T-helper 2 cell treated with Interferon-gamma antibody and Interleukin-4, amounts not matched to agents 100 ng/mL and 5 ng/mL, for 36 hours (primary cell): ENCODE measurements around the gene DGKI. TPM values are rescaled to one million over a fixed set of nuclear protein-coding genes. Genes with fewer than 3 reads are reported as not detected.
"Not testable (repeated sequence)": the region's sequence is repeated elsewhere in the genome, so short reads cannot be mapped to it uniquely, and the experiment has no call there.

Source experiments
- intact Hi-C: fragments of 100-400 bp; cut with micrococcal nuclease; formaldehyde crosslinking; loops from one replicate; pipeline ENCODE4 v1.15.1; 2023
- total RNA-seq: library from RNA; stranded (reverse); gene quantifications from 2 replicates; pipeline ENCODE4 v1.2.3, GENCODE V29; 2022

DGKI gene
- total RNA-seq, 1 donor from 2014 or later: 0.34 TPM

DNA sequence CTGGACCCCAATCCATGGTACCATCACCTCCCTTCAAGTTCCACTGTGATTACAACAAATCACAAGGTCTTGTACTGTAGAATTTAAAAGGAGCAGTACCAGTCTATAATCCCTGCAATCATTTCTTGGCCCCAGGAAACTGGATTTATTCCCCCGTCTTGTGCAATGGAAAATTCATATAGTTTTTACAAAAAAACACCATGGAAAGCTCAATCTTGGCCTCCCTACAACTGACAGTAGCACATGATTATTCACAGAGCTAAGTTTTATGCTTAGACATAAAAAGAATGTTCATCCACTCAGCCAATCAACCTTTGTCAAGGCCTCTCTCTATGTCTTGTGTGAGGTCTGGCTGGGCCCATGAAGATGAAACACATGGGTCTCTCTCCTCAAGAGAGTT is 10.2 kb downstream of the DGKI start:
- intact Hi-C loops: no loop called here

DNA sequence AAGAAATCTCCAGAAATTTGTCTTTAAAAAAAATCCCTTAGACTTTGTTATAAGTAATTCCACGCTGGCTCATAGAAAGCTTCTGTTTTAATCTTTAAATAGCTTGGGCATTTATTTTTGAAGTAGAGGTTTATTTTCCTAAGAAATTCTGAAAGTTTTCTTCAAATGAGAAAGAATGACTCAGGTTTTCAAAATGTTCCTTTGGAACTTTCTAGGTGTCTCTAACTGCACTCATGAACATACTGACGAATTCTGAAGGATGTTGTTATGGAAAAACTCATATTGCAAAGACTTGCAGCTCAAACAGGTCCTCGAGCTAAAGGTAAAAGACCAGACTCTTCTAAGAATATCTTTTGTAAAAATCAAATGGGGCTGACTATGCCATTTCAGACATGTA is 10.7 kb downstream of the DGKI start:
- intact Hi-C loops: no loop called here

DNA sequence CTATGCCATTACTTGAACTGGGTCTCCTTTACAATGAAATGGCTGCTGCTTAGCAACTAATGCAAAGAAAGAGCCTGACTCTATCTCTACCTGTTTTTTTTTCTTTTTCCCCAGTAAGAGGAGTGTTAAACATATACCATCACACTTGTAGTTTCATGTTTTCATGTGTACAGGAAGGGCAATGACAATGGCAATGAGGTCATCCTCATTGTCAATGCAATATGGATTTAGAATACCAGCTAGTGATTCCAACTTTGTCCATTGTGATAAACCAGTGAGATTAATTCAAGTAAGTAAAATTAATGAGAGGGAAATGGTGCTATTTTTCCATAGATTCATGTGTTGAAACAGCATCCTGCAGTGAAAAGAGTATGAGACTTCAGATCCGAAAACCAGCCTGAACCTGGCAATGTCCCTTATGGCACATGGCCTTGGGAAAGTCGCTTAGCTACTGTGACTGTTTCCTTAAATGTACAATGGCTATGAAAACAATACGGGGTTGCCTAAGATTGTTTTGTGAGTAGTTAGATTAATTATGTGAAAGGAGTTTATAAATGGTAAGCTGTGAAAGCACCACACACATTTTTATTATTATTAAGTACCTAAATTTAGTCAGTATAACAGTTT is 11.2 kb downstream of the DGKI start:
- intact Hi-C loops: no loop called here

DNA sequence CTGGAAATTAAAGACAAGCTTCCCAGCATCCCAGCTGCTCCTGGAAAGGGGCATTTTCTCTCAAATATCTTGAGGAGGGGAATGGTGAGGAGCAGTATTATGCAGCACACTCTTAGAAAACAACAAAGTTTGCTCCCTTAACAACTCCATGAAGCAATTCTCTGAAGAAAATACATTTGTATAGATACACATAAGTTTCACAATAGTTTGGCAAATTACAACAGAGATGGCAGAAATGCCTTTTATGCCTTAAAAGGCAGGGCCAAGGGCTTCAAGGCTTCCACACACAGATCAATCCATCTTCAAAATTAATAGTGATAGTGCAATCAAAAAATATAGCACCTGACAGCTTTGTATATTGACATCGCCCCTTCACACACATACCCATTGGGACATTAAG is 12.2 kb downstream of the DGKI start:
- intact Hi-C loops: no loop called here

DNA sequence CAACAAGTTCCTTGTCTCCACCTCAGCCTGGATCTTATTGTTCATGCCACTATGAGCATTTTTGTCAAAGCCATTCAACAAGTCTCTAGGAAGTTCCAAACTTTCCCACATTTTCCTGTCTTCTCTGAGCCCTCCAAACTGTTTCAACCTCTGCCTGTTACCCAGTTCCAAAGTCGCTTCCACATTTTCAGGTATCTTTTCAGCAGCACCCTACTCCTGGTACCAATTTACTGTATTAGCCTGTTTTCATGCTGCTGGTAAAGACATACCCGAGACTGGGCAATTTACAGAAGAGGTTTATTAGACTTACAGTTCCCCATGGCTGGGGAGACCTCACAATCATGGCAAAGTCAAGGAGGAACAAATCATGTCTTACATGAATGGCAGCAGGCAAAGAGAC is 13.8 kb downstream of the DGKI start:
- intact Hi-C loops: not testable (repeated sequence)

GRCh38 chr7:137832382-137832781 is 14.4 kb downstream of the DGKI start:
- intact Hi-C loops: no loop called here

- intact Hi-C loops: not testable (repeated sequence)
These were observed 15.2 kb downstream of the DGKI start for GRCh38 chr7:137831555-137831954.

- intact Hi-C loops: no loop called here
These were observed 17.3 kb downstream of the DGKI start for GRCh38 chr7:137829337-137829992.

- intact Hi-C loops: no loop called here
These were observed 18.3 kb downstream of the DGKI start for GRCh38 chr7:137828456-137828855.

- intact Hi-C loops: no loop called here
These were observed 21.3 kb downstream of the DGKI start for GRCh38 chr7:137825489-137825888.

DNA sequence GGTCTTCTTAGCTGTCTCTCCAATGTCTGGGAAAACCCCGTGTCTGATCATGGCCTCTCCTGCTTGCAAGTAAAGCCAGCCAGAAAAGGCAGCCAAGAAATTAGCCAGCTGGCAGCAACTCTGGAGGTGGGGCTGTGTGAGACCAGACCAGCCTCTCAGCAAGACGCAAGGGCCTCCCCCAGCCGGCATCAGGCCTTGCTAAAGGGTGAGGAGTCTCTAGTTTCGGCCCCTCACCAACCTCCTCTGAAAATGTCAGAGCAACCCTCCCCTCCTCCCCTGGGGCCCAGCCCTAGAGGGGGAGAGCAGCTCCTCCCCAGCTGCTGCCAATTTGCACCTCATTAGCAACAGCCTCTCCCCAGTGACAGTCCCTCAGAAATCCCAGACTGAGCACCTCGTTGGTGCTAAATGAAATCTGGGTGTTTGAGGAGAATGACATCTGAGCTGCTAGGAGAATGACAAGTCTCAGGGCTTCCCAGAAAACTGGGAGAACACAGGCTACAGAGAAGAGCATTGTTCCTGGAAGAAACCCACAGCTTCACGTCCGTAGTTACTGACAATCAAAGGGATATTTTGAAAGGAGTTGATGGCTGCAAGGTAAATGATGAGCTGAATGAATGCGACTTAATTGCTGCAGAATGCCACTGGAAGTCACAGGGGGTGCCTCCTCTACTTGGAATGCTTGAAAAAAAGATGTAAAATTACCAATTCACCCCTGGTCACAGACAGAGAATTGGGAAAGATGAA is 25.9 kb downstream of the DGKI start:
- intact Hi-C loops: no loop called here

DNA sequence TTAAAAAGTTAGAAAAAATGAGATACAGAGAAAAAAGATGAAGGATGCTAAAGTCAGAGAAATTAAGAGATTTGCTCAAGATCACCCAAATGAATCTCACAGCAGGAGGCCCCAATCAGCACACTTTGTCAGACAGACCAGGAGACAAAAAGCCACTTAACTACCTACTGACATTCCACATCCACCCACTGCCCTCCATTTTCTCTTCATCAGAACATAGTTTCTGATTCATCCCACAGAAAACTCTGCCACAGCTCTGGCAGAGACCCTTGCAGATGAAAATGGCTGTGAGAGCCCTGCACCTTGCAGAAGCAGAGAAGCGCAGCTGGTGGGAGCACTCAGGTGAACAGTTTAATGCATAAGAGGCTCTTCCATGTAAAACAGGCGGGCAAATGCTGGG is 26.6 kb downstream of the DGKI start:
- intact Hi-C loops: no loop called here

GRCh38 chr7:137818036-137818435 is 28.7 kb downstream of the DGKI start:
- intact Hi-C loops: no loop called here

DNA sequence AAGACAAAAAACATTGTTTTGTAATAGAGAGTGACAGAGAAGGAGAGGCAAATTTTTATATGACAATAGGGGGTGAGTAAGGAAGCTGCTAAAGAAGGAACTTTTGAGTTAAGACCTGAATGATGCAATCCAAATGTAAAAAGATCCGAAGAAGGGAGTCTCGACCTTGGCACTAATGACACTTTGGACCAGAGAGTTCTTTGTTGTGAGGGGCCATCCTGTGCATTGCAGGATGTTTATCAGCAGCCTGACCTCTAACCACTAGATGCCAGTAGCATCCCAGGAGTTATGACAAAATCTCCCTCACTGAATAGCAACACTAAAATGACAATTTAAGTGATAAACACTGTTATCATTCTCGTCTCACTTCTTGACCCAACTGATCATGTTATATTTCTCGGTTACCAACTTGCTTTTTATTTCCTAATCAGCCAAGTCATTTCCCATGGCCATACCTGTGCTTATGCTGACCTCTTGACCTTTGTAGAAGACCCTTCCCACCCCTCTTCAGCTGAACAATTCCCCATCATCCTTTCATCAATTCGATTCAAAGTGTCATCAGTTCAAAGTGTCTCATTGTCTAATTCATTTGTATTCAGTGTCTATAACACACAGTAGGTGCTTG is 30.0 kb downstream of the DGKI start:
- intact Hi-C loops: no loop called here

DNA sequence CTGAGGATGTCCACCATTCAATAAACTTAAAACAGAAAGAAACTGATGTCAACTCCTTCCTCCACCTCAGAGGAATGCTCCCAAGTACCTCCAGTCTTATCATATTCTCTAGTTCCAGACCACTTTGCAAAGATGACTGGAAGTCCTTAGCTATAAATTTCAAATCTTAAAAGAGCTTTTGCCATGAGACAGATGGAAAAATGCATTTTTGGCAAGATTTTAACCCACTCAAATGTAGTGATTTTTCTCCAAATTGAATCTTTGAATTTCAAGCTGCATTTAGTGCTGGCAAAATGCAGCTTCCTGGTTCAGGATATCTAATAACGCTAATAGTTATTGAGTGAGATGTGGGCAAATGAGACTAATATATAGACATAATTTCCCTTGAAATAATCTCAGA is 33.2 kb downstream of the DGKI start:
- intact Hi-C loops: no loop called here

GRCh38 chr7:137810248-137810647 is 36.5 kb downstream of the DGKI start:
- intact Hi-C loops: no loop called here

GRCh38 chr7:137804836-137805235 is 41.9 kb downstream of the DGKI start:
- intact Hi-C loops: no loop called here

- intact Hi-C loops: no loop called here
These were observed 45.3 kb downstream of the DGKI start for GRCh38 chr7:137801491-137801890.

- intact Hi-C loops: no loop called here
These were observed 45.8 kb downstream of the DGKI start for GRCh38 chr7:137801003-137801402.

DNA sequence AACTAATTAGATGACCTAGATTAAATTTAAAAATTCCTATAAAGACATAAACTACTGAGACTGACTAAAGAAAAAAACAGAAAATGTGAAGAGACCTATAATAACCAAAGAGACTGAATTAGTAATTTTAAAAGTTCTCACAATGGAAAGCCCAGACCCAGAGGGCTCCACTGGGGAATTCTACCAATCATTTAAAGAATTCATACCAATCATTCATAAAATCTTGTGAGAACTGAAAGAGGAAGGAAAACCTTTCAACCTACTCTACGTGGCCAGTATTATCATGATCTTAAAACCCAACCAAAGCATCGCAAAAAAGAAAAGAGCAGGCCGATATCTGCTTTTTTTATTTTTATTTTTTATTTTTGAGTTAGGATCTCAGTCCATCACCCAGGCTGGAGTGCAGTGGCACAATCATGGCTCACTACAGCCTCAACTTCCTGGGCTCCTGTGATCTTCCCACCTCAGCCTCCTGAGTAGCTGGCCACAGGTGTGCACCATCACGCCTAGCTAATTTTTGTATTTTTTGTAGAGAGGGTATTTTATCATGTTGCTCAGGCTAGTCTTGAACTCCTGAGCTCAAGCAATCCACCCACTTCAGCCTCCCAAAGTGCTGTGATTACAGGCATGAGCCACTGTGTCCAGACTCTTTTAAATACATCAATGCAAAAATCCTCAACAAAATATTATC is 48.6 kb downstream of the DGKI start:
- intact Hi-C loops: no loop called here

DNA sequence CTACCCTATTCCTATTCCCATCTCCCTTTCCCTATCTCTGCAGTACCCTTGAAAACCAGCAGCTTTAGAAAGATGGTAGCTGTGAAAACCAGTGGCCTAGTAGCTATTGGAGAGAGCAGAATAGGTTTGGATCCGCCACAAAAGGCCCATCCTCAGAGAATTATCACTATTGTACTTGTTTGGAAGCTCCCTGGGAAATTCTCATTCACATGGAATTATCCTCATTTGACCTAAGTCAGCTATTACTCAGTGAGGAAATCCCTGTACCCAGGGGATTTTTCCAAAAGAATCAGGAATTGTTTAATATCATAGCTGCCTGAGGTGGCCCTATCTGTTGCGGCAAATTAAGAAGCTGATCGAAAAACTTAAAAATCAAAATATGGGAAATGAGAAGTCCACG is 51.6 kb downstream of the DGKI start:
- intact Hi-C loops: no loop called here

- intact Hi-C loops: no loop called here
These were observed 54.8 kb downstream of the DGKI start for GRCh38 chr7:137791930-137792329.
